ENCODE data around the gene BSN. TPM values are rescaled to one million over a fixed set of nuclear protein-coding genes. Genes with fewer than 3 reads are reported as not detected.

Gene BSN
- total RNA-seq, 1 experiment from 2014 or later: 0.87 TPM

- Histone ChIP-seq H3K27ac (ENCODE audit: low read length) (no peak overlapping the region), H3K9me3 (ENCODE audit: control insufficient read depth, insufficient read depth, low read depth, low read length) (no peaks in the 10 kb centered on the region), H3K4me1 (ENCODE audit: control insufficient read depth, insufficient read depth, low read length) (no peaks in the 10 kb centered on the region), H3K4me3 (ENCODE audit: low read depth in 2 of 2, low read length in 2 of 2) (no peak overlapping the region), H3K27me3 (ENCODE audit: control insufficient read depth, insufficient read depth, low read length) (no peaks in the 10 kb centered on the region), H3K36me3 (ENCODE audit: control insufficient read depth, insufficient read depth, low read length) (no peaks in the 10 kb centered on the region)
- no peak for DNase-seq (ENCODE audit: low read depth, low spot score)
- no TSS peak for BruUV-seq (replicated peaks)
- TF ChIP-seq REST (IDR thresholded peaks at IDR 0.05; ENCODE audit: insufficient read depth in 1 of 2, low read depth in 2 of 2, low read length in 1 of 2): no peak
- intact Hi-C loops (cut with micrococcal nuclease; ENCODE audit: unreplicated experiment): no loop called here
- CTCF ChIA-PET: no interaction called here
- in situ Hi-C loops (cut with HindIII; ENCODE audit: low pct_unique_long_range_greater_than_20kb, low sequenced_read_pairs): no loop called here
- no peak for ATAC-seq
- POLR2A ChIA-PET: no interaction called here
Observed at GRCh38 chr3:49655731-49656285, 101.5 kb downstream of the BSN start.

GRCh38 chr3:49656541-49657112, 102.3 kb downstream of the BSN start:
- no peak overlapping the region for H3K27ac ChIP-seq (ENCODE audit: low read length)
- no peaks in the 10 kb centered on the region for H3K36me3 ChIP-seq (ENCODE audit: control insufficient read depth, insufficient read depth, low read length)
- ChIA-PET CTCF (no interaction called here), POLR2A (no interaction called here)
- no peak for DNase-seq (ENCODE audit: low read depth, low spot score)
- no peak overlapping the region for H3K4me3 ChIP-seq (ENCODE audit: low read depth in 2 of 2, low read length in 2 of 2)
- no peaks in the 10 kb centered on the region for H3K9me3 ChIP-seq (ENCODE audit: control insufficient read depth, insufficient read depth, low read depth, low read length)
- no peaks in the 10 kb centered on the region for H3K27me3 ChIP-seq (ENCODE audit: control insufficient read depth, insufficient read depth, low read length)
- no TSS peak for BruUV-seq (replicated peaks)
- in situ Hi-C loops (cut with HindIII; ENCODE audit: low pct_unique_long_range_greater_than_20kb, low sequenced_read_pairs) (no loop called here), intact Hi-C loops (cut with micrococcal nuclease; ENCODE audit: unreplicated experiment) (no loop called here)
- TF ChIP-seq SIN3A (IDR thresholded peaks at IDR 0.05; ENCODE audit: borderline replicate concordance, insufficient read depth, low read depth, low read length): no peak
- no peak for TF ChIP-seq CTCF (IDR thresholded peaks at IDR 0.05)
- TF ChIP-seq REST (IDR thresholded peaks at IDR 0.05; ENCODE audit: insufficient read depth in 1 of 2, low read depth in 2 of 2, low read length in 1 of 2): no peak
- TF ChIP-seq TCF7L2 (IDR thresholded peaks at IDR 0.05; ENCODE audit: low read depth, low read length): no peak
- no peak for TF ChIP-seq POLR2AphosphoS5 (IDR thresholded peaks at IDR 0.05; ENCODE audit: low read depth, low read length)
- ATAC-seq: no peak
- H3K4me1 ChIP-seq (ENCODE audit: control insufficient read depth, insufficient read depth, low read length): no peaks in the 10 kb centered on the region
